NCI-H146 treated with DMSO at 0.1 percent for 48 hours (cell line): Measurements from ENCODE around the gene CHRNA4.
"Not testable (repeated sequence)": the region's sequence is repeated elsewhere in the genome, so short reads cannot be mapped to it uniquely, and the experiment has no call there.

Source experiments
- DNase-seq: peaks from one replicate; lab custom pipeline; 2025; ENCODE audit not compliant: unreplicated experiment; lab: John Stamatoyannopoulos, UW

The CHRNA4 gene

DNA sequence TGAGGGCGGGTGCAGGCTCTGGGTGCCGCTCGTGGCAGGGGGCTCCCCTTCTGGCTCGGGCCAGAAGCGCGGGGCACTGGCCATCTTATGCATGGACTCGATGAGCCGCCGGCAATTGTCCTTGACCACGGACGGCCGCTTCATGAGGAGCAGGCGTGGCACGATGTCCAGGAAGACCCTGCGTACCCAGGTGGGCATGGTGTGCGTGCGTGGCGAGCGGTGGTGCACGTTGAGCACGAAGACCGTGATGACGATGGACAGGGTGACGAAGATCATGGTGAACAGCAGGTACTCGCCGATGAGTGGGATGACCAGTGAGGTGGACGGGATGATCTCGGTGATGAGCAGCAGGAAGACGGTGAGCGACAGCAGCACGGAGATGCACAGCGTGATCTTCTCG is 11.0 kb downstream of the CHRNA4 start:
- DNase-seq = no peak

DNA sequence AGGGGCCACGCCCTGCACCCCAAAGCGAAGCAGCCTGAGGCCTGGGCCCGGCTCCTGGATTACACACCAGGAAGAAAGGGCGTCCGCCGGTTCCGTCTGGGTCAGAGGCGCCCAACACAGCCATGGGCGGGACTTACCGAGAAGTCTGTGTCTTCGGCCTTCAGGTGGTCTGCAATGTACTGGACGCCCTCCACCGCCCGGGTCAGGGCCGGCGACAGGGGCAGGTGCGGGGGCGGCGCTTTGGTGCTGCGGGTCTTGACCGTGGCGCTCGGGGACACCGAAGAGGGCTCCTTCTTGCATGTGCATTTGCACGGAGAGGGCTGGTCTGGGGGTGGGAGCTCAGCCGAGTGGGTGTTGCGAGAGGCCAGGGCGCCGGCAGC is 11.6 kb downstream of the CHRNA4 start:
- DNase-seq = no peak

DNA sequence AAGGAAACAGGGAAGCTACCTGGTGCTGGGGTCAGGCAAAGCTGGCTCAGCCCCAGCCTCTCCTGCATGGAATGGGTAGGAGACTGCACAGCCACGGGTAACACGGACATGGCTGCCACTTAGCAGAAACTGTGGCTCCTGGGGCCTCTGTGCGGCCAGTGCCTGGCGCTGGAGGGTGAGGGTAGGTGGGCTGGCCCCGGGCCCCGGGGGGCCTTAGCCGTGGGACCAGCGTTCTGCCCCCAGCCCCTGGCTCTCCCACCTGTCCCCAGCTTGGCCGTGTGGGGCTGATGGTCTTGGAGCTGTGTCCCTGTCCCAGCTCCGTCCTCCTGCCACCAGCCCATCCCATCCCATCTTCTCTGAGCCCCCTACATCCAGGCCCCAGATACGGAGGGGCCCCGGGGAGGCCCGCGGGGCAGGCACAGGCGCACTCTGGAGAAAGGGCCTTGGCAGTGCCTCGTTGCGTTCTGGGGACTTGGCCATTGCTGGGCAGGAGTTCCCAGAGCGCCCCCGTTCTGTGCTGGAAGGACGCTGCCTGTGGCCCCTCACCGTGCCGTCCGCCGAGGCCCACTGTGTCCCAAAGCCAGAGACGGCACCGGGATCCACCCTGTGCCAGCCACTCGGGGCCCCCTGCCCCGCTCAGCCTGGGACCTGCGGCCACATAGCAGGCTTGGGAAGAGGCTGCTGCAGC is 12.2 kb downstream of the CHRNA4 start:
- DNase-seq = no peak

DNA sequence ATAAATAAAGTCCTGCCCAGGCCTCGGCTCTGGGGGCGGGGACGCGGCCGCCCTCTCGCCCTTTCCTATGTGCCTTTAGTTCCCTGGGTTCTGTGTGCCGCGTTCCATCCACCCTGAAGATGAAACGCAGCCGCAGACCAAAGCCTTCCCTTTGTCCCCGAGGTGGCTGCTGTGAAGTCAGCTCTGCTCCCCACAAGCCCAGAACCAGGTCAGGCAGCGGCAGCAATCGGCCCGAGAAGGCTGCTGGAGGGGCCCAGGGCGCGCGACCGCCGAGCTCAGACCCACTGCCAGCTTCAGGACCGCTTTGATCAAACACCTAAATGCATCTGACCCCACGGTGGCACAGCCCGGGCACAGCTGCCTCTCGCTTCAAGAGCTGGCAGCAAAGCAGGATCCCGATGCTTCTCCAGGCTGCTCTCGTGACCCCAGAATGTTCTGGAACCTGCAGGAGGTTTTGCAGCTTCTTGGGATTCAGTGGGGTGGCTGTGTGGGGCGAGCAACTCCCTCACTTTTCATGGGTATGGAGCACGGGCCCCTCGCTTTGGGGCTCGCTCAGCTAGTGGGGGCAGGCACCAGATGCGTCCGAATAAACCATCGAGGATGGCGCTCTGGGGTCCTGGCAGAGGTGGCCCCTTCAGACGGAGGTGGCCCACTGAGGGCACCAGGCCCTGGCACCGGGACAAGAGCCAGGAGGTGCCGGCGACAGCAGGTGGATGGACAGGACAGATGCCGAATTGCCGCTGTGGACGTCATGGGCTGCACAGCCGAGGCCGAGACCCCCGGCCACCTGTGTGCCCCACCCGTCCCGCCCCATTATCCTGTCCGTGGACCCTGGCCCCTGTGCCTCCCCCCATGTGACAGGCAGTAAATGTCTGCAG is 13.0 kb downstream of the CHRNA4 start:
- no peak for DNase-seq

DNA sequence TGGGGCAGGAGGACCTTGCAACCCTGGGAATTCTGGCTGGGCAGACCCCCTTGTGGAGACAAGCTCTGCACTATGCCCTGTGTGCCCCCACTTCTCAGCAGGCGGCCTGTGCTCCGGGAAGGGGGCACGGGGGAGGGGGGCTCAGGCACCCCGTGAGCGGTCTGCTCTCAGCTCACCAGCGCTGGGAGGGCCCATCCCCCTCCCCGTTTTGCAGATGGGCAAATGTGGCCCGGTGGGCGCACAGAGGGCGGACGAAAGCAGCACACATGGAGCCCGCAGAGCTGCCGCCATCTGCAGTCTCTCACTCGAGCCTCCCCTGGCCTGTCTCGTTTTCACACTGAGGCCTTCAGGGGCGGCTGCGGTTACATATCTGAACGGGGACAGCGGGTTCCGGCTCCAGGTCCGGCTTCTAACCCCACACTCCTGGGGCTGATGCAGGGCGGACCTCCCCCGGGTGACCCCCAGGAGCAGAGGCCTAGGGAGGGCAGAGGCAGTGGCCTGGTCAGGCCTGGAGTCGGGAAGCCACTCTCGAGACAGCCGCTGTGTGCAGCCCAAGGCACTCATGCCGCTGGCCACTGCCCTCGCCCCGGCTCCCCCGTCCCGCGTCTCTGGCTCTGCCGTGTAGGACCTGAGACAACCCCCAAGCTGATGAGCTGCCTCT is 13.9 kb downstream of the CHRNA4 start:
- no peak for DNase-seq

DNA sequence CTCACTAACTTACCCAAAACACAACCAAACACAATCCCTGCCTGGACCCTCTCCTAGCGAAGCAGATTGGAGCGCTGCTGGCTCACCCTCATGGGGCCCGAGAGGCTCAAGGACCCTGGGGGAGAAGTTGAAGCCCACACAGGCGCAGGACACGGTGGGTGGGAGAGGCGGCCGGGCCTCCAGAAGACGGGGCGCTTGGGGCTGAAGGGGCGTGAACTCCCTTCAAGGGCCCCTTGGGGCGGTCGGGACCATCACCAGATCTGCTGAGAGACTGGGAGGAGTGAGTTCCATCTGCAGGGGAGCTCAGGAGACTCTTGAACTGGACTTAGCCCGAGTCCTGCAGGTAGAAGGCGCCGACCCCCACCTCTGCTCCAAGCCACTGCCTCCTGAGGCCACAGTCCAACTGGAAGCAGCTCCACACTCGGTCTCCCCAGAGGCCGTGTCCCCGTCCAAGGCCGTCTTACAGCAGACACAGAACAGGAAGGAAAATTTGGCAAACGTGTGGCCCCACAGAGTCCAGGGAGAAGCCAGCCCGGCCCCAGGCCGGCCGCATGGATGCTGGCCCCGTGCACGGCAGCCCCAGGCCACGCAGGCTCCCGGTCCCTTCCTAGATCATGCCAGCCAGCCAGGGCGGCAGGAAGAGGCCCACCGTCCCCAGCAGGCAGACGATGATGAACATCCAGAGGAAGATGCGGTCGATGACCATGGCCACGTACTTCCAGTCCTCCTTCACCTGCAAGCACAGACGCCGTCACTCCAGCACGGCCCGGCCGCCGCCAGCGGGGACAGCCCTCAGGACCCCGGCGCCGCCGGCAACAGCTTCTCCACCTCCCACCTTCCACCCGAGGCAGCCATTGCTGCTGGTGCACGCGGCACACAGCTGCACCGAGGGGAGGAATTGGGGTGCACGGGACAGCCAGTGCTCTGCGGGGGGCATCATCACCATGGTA is 14.7 kb downstream of the CHRNA4 start:
- DNase-seq = no peak

DNA sequence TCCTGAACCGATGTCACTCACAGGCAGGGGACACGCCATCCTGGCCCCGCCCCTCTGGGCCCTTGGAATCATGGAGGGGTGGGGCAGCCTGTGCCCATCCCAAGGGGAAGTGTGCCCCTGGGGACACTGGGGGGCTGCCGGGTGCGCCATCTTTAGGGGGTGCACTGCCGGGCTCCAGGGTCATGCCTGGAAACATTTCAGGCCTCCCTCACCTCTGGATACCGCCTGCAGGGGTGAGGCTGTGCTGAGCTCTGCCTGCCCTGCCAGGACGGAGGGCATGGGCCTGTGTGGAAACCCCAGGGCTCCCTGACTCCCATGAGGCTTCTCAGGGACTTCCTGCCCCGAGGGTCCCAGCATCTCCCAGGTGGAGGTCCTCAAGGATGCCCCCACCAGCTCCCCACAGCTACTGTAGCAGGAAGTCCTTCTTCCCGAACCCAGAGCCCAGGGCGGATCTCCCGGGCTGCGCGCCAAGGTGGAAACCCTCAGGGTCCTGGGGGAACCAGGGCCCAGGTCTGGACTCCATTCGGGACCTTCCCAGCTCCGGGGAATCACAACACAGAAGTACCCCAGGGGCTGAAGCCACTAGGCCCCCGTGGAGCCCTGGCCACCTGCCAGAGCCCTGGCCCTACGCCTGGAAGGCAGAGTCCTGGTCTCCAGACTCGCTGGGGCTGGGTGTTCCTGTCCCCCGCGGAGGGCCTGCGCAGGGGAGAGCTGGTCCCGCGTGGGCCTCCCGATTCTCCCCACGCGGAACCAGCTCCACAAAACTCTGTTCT is 15.6 kb downstream of the CHRNA4 start:
- DNase-seq = no peak

DNA sequence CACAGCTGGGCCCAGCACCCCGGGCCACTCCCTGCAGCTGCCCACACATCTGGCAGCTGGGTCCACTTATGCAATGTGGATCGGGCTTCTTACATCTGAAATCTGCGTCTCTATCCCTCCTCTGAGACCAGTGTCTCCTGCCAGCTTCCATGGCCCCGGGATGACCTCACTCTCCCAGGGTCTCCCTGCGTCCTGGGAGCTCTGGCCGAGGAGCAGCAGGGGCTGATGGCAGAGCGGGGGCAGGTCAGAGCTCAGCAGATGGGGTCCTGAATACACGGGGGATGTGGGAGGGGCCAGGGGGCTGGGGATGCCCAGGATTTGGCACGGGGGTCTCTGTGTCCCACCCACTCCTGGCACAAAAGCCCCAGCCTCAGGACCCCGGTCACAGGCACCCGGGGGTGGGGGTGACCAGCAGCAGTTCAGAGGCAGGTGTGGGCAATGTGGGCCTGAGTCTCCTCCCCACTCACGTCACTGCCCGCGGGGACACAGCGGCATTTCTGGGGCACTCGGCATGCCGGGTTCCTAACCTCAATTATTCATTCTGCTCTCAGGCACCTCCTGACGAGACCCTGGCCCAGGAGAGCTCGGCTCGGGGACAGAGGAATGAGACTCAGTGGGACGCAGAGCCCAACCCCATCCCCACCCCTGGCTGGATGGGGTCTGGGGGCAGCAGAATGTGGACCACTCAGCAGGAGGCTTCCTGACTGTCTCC is 16.4 kb downstream of the CHRNA4 start:
- no peak for DNase-seq

DNA sequence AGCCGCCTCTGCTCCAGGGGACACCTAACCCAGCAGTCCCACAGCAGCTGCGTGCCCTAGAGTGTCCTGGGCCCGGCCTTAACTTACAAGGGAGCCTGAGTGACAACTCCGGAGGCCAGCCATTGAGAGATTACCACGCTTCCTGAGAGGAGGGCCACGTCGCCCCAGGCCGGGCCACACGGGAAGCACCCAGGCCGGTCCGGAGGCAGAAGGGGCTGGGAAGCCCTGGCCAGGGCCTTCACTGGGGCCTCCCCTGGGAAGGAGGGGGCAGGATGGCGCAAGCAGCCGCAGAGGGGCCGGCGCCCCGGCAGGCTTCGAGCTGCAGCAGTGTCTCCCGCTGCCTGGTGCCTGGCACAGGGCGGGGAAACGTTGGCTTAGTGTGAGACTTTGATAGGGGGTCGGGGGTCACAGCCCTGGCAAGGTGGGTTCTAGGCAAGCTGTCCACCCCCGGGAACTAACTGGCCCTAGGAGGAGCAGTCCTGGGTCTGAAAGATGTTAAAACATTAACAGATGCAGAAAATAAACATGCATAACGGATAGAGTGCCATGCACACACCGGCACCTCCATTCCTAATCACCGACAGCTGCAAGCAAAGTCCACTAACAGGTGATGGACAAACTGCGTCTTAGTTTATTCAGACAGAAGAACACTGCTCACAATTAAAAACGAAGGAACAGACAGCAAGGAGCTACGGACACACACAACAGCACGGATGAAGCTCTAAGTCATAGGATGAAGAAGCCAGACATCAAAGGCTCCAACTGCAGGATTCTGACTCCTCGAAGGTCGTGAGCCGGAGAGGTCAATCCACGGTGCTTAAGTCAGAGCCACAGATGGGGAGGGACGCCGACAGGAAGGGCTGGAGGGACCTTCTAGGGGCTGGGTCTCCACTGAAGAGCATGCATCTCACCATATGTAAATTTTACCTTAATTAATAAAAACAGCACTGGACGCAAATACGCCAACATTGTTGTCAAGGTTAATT is 17.4 kb downstream of the CHRNA4 start:
- no peak for DNase-seq

DNA sequence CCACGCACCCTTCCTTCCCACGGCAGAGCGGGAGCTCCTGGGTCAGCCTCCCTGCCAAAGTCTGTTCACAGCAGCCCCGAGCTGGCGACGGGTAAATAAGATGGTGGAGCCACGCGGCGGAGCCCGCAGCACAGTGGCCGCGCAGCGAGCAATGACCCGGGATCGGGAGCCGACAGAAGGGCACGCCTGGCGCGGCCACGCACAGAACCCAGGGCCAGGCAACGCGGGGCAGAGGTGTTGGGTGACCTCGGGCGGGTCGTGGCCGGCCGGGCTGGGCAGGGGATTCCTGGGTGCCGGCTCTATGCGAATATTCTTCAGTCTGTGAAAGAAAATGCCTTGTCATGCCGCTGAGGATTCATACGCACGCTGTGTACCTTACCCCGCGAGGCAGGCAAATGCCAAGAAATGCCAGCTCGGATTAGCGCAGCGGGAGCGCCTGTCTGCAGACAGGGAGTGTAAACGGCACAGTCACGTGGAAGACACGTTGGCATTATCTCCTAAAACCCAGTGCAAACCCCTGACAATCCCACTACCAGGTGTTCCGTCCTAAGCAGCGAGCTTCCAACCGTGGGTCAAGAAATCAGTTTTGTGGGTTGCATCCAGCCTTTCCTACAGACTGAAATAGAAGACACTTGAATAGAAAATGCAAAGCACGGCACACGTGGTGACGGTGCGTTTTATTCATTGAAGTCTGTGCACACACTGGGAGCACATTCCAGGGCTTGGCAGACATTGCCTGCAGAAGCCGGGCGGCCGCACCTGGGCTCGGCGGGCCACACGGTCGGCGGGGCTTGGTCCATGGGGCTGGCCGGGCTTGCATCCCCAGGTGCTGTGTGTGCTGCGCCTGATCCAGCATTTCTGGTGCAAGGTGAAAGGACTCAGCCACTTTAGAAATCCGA is 18.3 kb downstream of the CHRNA4 start:
- DNase-seq = no peak

DNA sequence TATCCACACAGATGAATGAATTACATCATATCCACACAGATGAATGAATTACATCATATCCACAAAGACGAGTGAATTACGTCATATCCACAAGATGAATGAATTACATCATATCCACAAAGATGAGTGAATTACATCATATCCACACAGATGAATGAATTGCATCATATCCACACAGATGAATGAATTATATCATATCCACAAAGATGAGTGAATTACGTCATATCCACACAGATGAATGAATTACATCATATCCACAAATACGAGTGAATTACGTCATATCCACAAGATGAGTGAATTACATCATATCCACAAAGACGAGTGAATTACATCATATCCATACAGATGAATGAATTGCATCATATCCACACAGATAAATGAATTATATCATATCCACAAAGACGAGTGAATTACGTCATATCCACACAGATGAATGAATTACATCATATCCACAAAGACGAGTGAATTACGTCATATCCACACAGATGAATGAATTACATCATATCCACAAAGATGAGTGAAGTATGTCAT is 20.9 kb downstream of the CHRNA4 start:
- not testable (repeated sequence) for DNase-seq

DNA sequence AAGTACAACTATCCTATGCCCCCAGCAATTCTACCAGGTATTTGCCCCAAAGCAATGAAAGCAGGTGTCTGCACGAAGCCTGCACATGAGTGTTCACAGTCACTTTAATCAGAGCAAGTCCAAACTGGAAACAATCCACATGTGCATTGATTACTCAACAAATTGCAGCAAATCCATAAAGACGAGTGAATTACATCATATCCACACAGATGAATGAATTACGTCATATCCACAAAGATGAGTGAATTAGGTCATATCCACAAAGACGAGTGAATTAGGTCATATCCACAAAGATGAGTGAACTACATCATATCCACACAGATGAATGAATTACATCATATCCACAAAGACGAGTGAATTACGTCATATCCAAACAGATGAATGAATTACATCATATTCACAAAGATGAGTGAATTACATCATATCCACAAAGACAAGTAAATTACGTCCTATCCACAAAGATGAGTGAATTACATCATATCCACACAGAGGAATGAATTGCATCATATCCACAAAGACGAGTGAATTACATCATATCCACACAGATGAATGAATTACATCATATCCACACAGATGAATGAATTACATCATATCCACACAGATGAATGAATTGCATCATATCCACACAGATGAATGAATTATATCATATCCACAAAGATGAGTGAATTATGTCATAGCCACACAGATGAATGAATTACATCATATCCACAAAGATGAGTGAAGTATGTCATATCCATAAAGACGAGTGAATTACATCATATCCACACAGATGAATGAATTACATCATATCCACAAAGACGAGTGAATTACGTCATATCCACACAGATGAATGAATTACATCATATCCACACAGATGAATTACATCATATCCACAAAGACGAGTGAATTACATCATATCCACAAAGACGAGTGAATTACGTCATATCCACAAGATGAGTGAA is 21.7 kb downstream of the CHRNA4 start:
- DNase-seq = not testable (repeated sequence)

DNA sequence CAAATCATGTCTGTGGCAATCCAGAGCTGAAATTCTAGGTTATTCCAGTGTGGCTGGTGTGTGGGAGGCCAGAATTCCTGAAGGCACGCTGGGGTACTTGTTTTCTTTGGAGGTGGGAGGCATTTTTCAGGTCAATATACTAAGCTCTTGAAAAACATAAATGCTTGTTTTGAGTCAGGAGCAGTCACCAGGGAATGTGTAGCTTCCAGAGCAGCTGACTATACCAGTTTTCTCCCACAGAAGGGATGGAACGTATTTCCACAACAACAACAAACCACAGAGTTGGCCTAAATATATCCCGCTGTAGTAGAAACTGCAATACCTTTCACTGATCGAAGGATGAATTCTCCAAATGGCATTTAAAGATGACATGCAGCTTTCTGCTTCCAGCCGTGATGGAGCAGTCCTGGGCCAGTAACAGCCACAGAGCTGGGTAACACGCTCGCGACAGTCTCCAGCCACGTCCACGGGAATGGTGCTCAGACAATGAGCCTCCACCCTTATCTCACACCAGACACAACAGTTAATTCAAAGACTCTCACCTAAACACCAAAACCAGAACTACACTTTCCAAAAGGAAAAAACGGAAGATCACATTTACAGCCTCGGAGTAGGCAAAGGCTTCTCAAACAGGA is 23.2 kb downstream of the CHRNA4 start:
- DNase-seq = no peak

DNA sequence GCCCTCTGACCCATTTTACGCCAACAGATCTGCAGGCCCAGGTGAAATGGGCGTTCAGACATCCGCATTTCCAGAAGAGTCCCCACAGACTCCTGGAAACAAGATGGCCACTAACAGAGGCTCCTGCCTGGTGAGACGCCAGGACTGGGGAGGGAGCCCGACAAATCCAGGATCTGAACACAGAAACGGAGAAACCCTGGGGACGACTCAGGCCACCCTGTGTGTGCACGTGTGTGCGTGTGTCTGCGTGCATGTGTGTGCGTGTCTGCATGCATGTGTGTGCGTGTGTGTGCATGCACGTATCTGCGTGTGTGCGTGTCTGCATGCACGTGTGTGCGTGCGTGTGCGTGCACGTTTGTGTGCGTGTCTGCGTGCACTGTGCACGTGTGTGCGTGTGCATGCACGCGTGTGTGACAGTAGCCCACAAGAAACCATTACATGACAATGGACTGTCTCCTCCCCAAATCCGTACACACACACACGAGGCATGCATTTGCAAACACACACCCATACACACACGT is 24.9 kb downstream of the CHRNA4 start:
- DNase-seq = no peak

DNA sequence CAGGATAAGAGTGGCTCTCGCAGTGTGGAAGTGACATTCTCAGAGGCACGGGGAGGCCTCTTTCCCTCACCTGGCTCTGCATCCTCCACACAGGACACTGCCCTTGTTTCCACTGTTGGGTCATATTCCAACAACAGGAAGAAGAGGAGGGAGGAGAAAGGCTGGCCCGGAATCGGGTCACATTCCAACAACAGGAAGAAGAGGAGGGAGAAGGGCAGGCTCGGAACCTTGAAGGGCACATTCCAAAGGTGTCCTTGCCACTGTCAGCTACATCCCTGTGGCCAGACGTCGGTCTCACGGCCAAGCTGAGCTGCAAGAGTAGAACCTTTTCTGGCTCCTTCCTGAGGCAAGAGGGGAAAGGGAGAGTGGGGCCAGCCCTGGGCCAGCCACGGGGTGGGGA is 25.4 kb downstream of the CHRNA4 start:
- no peak for DNase-seq
